ENCODE results near the gene HDHD3.
"Not testable (repeated sequence)": the region's sequence is repeated elsewhere in the genome, so short reads cannot be mapped to it uniquely, and the experiment has no call there.

The HDHD3 gene

DNA sequence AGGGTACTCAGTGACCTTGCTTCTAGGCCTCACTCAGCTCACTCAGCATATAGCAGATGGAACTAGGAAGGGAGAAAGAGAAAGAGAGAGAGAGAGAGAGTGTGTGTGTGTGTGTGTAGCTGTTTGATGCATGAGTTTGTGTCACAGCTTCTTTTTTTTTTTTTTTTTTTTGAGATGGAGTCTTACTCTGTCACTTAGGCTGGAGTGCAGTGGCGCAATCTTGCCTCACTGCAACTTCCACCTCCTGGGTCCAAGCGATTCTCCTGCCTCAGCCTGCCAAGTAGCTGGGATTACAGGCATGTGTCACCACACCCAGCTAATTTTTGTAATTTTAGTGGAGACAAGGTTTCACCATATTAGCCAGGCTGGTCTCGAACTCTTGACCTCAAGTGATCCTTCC, 11.1 kb downstream of the HDHD3 start:
- not testable (repeated sequence) for DNase-seq (ENCODE audit: low read depth in 2 of 2)

- no peak for DNase-seq (ENCODE audit: low read depth in 2 of 2)
Observed at GRCh38 chr9:113364951-113365350, 11.8 kb downstream of the HDHD3 start.

- DNase-seq (ENCODE audit: low read depth in 2 of 2), result no peak
Observed at GRCh38 chr9:113363336-113363735, 13.4 kb downstream of the HDHD3 start.

DNA sequence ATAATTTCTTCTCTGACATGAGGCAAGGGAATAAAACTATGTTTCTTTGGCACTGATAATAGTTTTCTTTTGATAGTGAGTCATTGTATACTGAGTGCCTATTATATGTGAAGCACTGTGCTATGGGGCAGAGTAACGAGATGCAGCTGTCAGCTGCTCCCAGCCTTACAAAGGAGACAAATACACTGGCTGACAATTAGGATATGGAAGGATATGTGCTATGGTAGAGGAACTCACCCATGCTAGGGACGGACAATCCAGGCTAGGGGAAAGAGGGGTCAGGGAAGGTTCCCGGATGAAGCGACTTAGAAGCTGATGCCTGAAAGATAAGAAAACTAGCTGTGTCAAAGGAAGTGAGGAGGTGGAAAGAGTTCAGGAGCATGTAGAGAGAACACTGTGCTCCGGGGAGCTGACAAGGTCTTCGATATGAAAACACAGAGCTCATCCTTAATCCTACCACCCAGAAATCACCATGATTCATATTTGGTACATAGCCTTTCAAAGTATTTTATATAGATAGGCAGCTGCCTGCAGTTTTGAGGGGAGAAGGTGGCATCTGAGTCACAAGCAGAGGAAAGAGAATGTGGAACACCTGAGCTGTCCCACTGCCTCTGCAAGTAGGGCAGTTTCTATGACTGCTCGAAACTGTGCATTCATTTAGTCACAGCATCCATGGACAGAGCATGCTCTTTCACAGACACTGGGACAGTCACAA, 15.3 kb downstream of the HDHD3 start:
- DNase-seq (ENCODE audit: low read depth in 2 of 2), result no peak

GRCh38 chr9:113360242-113360842, 16.4 kb downstream of the HDHD3 start:
- no peak for DNase-seq (ENCODE audit: low read depth in 2 of 2)

GRCh38 chr9:113359385-113359784, 17.4 kb downstream of the HDHD3 start:
- DNase-seq (ENCODE audit: low read depth in 2 of 2), result no peak

DNA sequence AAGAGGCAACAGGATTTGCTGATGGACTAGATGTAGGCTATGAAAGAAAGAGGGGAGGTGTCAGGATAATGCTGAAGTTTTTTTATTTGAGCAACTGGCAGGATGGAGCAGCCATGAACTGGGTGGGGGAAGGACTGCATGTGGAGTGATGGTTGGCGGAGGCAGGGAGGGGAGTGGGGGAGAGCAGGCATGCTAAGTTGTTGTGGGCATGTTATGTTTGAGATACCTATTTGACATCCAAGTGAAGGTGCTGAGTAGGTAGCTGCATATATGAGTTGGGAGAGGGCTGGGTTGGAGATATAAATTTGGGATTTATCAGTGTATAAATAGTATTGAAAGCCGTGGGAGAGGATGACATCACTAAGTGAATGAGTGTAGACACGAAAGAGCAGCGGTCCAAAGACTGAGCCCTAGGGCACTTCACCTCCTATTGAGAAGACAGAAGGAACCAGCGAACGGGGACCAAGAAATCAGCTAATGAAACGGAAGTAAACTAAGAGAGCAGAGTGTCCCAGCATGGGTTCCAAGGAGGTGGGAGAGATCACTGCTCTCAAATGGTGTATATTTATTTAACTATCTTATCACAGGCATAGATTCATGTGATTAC, 20.0 kb downstream of the HDHD3 start:
- DNase-seq (ENCODE audit: low read depth in 2 of 2), result no peak

DNA sequence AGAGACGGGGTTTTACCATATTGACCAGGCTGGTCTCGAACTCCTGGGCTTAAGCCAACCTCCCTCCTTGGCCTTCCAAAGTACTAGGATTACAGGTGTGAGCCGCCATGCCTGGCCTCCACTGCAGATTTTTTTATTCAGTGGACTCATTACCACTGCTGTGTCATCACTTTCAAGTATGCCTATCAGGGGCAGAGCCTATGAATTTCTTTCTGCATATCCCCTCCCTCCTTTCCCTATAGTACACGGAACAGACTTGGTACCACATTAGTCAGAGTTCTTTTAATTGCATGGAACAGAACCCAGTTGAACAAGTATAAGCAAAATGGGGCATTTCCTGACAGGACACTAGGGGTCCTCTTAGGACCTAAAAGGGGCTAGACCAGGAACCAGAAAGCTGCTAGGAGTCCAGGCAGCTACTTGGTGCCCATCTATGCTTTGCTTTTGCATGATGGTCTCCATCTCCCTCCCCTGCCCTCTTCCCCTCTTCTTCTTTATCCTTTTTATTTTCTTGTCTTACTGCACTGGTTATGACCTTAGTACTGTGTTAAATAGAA, 21.7 kb downstream of the HDHD3 start:
- DNase-seq (ENCODE audit: low read depth in 2 of 2), result no peak

DNA sequence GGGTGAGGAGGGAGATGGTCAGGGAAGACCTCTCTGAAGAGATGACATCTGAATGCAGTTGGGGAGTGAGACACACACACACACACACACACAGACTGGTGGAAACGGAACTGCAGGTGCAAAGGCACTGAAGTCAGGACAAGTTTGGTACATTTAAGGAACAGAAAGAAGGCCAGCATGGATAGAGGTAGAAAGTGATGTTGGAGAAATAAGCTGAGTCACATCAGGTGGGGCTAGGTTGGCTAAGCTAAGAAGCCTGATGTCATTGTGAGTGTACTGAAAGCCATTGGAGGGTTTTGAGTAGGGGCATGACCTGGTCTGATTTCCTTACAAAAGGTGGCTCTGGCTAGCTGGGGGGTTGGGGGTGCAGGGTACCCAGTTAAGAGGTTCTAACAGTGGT, 24.4 kb downstream of the HDHD3 start:
- DNase-seq (ENCODE audit: low read depth in 2 of 2), result no peak

- no peak for DNase-seq (ENCODE audit: low read depth in 2 of 2)
Observed at GRCh38 chr9:113352006-113352405, 24.8 kb downstream of the HDHD3 start.

DNA sequence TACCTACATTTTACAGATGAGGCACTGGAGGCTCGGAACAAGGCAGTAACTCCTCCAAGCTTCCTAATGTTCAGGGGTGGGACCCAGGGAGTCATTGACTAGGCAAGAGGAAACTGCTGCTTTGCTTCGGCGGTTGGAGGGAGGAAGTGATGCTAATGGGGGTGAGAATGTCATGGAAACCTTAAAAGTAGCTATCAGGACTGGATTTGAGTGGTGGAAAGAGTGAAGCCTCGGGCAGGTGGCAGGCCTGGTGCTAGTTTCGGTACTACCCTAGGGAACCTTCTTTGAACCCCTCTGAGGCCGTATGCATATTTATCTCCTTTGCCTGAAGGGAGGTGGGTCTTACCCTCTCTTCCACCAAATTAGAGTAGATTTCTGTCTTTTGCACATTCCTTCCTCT, 25.8 kb downstream of the HDHD3 start:
- DNase-seq (ENCODE audit: low read depth in 2 of 2), result peak in 1 of 2 donors; percentile 11

- DNase-seq (ENCODE audit: low read depth in 2 of 2), result no peak
Observed at GRCh38 chr9:113350107-113350661, 26.6 kb downstream of the HDHD3 start.

GRCh38 chr9:113349445-113350094, 27.2 kb downstream of the HDHD3 start, which contains the start of gene BSPRY:
TSS of gene BSPRY (plus strand) at chr9:113349541. CDS start at chr9:113349580, 39 bp downstream.
- peak in 1 of 2 donors; percentile 15 for DNase-seq (ENCODE audit: low read depth in 2 of 2)

- DNase-seq (ENCODE audit: low read depth in 2 of 2), result no peak
Observed at GRCh38 chr9:113349066-113349444, 27.7 kb downstream of the HDHD3 start.

- no peak for DNase-seq (ENCODE audit: low read depth in 2 of 2)
Observed at GRCh38 chr9:113348437-113348836, 28.3 kb downstream of the HDHD3 start.

DNA sequence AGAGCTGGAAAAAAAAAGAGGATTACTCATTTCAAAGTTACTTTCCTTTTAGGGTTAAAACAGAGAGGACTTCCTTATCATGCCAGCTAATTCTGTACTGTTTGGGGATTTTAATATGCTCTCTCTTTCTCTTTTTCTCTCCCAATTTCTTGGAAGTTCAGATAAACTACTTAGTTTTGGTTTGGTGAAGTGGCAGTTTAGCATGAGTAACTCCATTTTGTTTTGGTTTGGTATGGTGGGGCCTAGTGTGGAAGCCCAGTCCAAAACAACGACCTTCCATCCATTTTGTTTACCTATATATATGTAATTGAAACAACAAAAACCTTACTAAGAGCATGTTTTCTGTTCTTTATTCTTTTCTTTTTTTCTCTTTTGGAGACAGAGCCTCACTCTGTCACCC, 31.1 kb downstream of the HDHD3 start:
- no peak for DNase-seq (ENCODE audit: low read depth in 2 of 2)

GRCh38 chr9:113345190-113345589, 31.6 kb downstream of the HDHD3 start:
- DNase-seq (ENCODE audit: low read depth in 2 of 2), result no peak

GRCh38 chr9:113343732-113344231, 33.0 kb downstream of the HDHD3 start:
- DNase-seq (ENCODE audit: low read depth in 2 of 2), result no peak

- no peak for DNase-seq (ENCODE audit: low read depth in 2 of 2)
Observed at GRCh38 chr9:113341712-113342410, 34.9 kb downstream of the HDHD3 start.

- peak; percentile 58 to 73 for DNase-seq (ENCODE audit: low read depth in 2 of 2)
Observed at GRCh38 chr9:113340011-113340699, 36.6 kb downstream of the HDHD3 start, which contains the start of gene WDR31. TSS of gene WDR31 (minus strand) at chr9:113340275. CDS start at chr9:113332022, 8,253 bp downstream.
